Kasumi-1 (cell line): ENCODE results near the gene NPPA.
"Not testable (repeated sequence)": the region's sequence is repeated elsewhere in the genome, so short reads cannot be mapped to it uniquely, and the experiment has no call there.

Experiments
- DNase-seq, 2 experiments: peaks; one replicate each; lab custom pipeline; 2025; lab: John Stamatoyannopoulos, UW

Gene NPPA

GRCh38 chr1:11807133-11807532 is 40.5 kb downstream of the NPPA start:
- no peak for DNase-seq

- DNase-seq: peak; percentile 55 to 73
Observed at GRCh38 chr1:11806307-11806936, 41.2 kb downstream of the NPPA start.

GRCh38 chr1:11805422-11806306 is 41.9 kb downstream of the NPPA start, which contains the start of the genes CLCN6 and MTHFR:
TSS of gene CLCN6 (plus strand) at chr1:11806191. CDS start at chr1:11806263, 72 bp downstream.
TSS of gene MTHFR (minus strand) at chr1:11805964. CDS start at chr1:11803116, 2,848 bp downstream.
- peak; percentile 98 for DNase-seq

- DNase-seq: peak; percentile 21 to 24
Observed at GRCh38 chr1:11804666-11805421, 42.7 kb downstream of the NPPA start.

- DNase-seq: not testable (repeated sequence)
Observed at GRCh38 chr1:11803924-11804665, 43.5 kb downstream of the NPPA start.

GRCh38 chr1:11802973-11803885 is 44.4 kb downstream of the NPPA start:
- peak; percentile 58 to 70 for DNase-seq

- no peak for DNase-seq
Observed at GRCh38 chr1:11802616-11802972, 45.0 kb downstream of the NPPA start.

GRCh38 chr1:11800756-11801433 is 46.7 kb downstream of the NPPA start:
- no peak for DNase-seq

GRCh38 chr1:11800391-11800755 is 47.2 kb downstream of the NPPA start:
- no peak for DNase-seq

- no peak for DNase-seq
Observed at GRCh38 chr1:11799896-11800295, 47.7 kb downstream of the NPPA start.

GRCh38 chr1:11799099-11799498 is 48.5 kb downstream of the NPPA start:
- no peak for DNase-seq

- no peak for DNase-seq
Observed at GRCh38 chr1:11797525-11798216, 49.9 kb downstream of the NPPA start.

- DNase-seq: no peak
Observed at GRCh38 chr1:11796036-11796828, 51.4 kb downstream of the NPPA start.
